ENCODE data around the gene SLC25A15.

DNA sequence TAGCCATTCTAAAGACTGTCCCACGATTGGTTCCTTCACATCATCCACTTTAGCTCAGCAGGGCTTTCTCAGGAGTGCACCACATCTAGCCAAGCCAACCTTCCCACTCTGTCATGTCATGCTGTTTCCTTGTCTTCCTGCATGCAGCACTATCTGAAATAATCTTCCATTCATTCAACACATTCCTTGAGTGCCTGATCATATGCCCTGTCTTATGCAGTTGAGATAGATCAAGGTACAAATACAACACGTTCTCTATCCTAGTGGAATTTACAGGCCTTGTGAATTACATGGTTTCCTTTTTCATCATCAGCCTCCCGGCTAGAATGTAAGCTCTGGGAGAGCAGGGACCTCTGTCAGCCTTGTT lies 11.6 kb upstream of the SLC25A15 start:
- TF ChIP-seq, protein P1, sequence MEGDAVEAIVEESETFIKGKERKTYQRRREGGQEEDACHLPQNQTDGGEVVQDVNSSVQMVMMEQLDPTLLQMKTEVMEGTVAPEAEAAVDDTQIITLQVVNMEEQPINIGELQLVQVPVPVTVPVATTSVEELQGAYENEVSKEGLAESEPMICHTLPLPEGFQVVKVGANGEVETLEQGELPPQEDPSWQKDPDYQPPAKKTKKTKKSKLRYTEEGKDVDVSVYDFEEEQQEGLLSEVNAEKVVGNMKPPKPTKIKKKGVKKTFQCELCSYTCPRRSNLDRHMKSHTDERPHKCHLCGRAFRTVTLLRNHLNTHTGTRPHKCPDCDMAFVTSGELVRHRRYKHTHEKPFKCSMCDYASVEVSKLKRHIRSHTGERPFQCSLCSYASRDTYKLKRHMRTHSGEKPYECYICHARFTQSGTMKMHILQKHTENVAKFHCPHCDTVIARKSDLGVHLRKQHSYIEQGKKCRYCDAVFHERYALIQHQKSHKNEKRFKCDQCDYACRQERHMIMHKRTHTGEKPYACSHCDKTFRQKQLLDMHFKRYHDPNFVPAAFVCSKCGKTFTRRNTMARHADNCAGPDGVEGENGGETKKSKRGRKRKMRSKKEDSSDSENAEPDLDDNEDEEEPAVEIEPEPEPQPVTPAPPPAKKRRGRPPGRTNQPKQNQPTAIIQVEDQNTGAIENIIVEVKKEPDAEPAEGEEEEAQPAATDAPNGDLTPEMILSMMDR (IDR thresholded peaks at IDR 0.05 in 2 of 3, conservative IDR thresholded peaks at IDR 0.05 in 1 of 3; ENCODE audit: borderline replicate concordance in 1 of 3, insufficient read depth in 1 of 3, low read depth in 2 of 3, low read length in 2 of 3): no peak
- no peak for TF ChIP-seq ELF1 (IDR thresholded peaks at IDR 0.05; ENCODE audit: borderline replicate concordance, low read depth)
- TF ChIP-seq POLR2A (IDR thresholded peaks at IDR 0.05; ENCODE audit: borderline replicate concordance, extremely low read depth, insufficient read depth, insufficient read length): no peak
- TF ChIP-seq, protein P2, sequence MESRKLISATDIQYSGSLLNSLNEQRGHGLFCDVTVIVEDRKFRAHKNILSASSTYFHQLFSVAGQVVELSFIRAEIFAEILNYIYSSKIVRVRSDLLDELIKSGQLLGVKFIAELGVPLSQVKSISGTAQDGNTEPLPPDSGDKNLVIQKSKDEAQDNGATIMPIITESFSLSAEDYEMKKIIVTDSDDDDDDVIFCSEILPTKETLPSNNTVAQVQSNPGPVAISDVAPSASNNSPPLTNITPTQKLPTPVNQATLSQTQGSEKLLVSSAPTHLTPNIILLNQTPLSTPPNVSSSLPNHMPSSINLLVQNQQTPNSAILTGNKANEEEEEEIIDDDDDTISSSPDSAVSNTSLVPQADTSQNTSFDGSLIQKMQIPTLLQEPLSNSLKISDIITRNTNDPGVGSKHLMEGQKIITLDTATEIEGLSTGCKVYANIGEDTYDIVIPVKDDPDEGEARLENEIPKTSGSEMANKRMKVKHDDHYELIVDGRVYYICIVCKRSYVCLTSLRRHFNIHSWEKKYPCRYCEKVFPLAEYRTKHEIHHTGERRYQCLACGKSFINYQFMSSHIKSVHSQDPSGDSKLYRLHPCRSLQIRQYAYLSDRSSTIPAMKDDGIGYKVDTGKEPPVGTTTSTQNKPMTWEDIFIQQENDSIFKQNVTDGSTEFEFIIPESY (IDR thresholded peaks at IDR 0.05; ENCODE audit: extremely low read depth, insufficient replicate concordance, low read length): no peak
- TF ChIP-seq EZH2 (IDR thresholded peaks at IDR 0.05): no peak
- no peak for TF ChIP-seq POLR2AphosphoS5 (IDR thresholded peaks at IDR 0.05; ENCODE audit: low read depth, low read length)
- TF ChIP-seq ZNF274 (IDR thresholded peaks at IDR 0.05; ENCODE audit: low read depth, low read length): no peak

All from HCT116 (cell line).